Measurements from ENCODE around the gene SPIN1. TPM values are rescaled to one million over a fixed set of nuclear protein-coding genes. Genes with fewer than 3 reads are reported as not detected.
"Not testable (repeated sequence)": the region's sequence is repeated elsewhere in the genome, so short reads cannot be mapped to it uniquely, and the experiment has no call there.

The SPIN1 gene
- total and polyA plus RNA-seq, 2 of the 8 experiments (the other 6 are each of a cell fraction or from before 2014, with no cell fraction given), result 69.9 to 139 TPM

GRCh38 chr9:88344013-88344412 lies 44.2 kb upstream of the SPIN1 start (continued):
- TF ChIP-seq POLR2A (IDR thresholded peaks at IDR 0.05; ENCODE audit: control extremely low read depth in 1 of 2, low read depth in 2 of 2, low read length in 2 of 2), result no peak
- TF ChIP-seq SUZ12 (IDR thresholded peaks at IDR 0.05; ENCODE audit: low read length), result no peak
- TF ChIP-seq RAD21 (IDR thresholded peaks at IDR 0.05 in 1 of 2, conservative IDR thresholded peaks at IDR 0.05 in 1 of 2; ENCODE audit: low read depth in 2 of 2, low read length in 2 of 2), result no peak
- no peak for TF ChIP-seq SRF (IDR thresholded peaks at IDR 0.05; ENCODE audit: low read depth, low read length)

- H3K23ac ChIP-seq (ENCODE audit: insufficient read length); H3K36me3 ChIP-seq (ENCODE audit: control insufficient read depth in 2 of 4, insufficient read depth in 4 of 4, low read length in 3 of 4); H3K27me3 ChIP-seq (replicated peaks in 1 of 4; ENCODE audit: control insufficient read depth in 3 of 4, extremely low read depth in 1 of 4, insufficient read depth in 3 of 4, low read length in 3 of 4); DNase-seq (ENCODE audit: low read depth in 1 of 2, low spot score in 2 of 2); POLR2A ChIA-PET (ENCODE audit: partially characterized antibody); H4K20me1 ChIP-seq (replicated peaks in 1 of 2; ENCODE audit: control insufficient read depth in 1 of 2, insufficient read depth in 2 of 2, low read length in 2 of 2); H2AK5ac ChIP-seq (ENCODE audit: low read depth, low read length); H4K5ac ChIP-seq (ENCODE audit: insufficient read length, low read depth, low read length); H4K8ac ChIP-seq (ENCODE audit: extremely low read depth, insufficient read depth, low read length); H3K14ac ChIP-seq (ENCODE audit: insufficient read length); H2BK5ac ChIP-seq (ENCODE audit: low read depth, low read length); H2AFZ ChIP-seq (ENCODE audit: low read length); H3K79me1 ChIP-seq (ENCODE audit: low read depth, low read length); H3K9me3 ChIP-seq (ENCODE audit: insufficient read depth in 2 of 2, low read depth in 1 of 2, low read length in 1 of 2); H3K4me2 ChIP-seq (ENCODE audit: insufficient read depth in 1 of 2, low read depth in 2 of 2, low read length in 2 of 2); FAIRE-seq; H2BK20ac ChIP-seq (ENCODE audit: low read length); H3K4me3 ChIP-seq (ENCODE audit: extremely low read depth in 1 of 4, insufficient read depth in 2 of 4, low read depth in 3 of 4, low read length in 4 of 4); H3K9ac ChIP-seq (replicated peaks in 1 of 4; ENCODE audit: extremely low read depth in 1 of 4, low read depth in 3 of 4, low read length in 3 of 4); H3K56ac ChIP-seq (replicated peaks; ENCODE audit: insufficient read length, low read depth, low read length); H3K27ac ChIP-seq (ENCODE audit: low read depth, low read length); H3K4me1 ChIP-seq (replicated peaks in 1 of 4; ENCODE audit: control insufficient read depth in 3 of 4, insufficient read depth in 4 of 4, low read length in 3 of 4); H3K23me2 ChIP-seq (ENCODE audit: low read depth, low read length); H4K91ac ChIP-seq (replicated peaks; ENCODE audit: insufficient read length, low read length); H2BK120ac ChIP-seq (replicated peaks; ENCODE audit: low read depth, low read length); H2BK15ac ChIP-seq (ENCODE audit: low read length); H3K4ac ChIP-seq (replicated peaks; ENCODE audit: insufficient read length, low read depth, low read length); H3K79me2 ChIP-seq (ENCODE audit: control insufficient read depth in 1 of 2, insufficient read depth in 2 of 2, low read length in 2 of 2): not testable (repeated sequence)
- WGBS, 2 experiments (ENCODE audit: extremely low coverage in 1 of 2, insufficient coverage in 1 of 2, insufficient read length in 1 of 2, insufficient replicate concordance in 2 of 2, low coverage in 1 of 2, low lambda C conversion rate in 2 of 2, missing lambda C conversion rate in 1 of 2), result 92% methylated on average over 5 of the region's 5 CpGs; no CpG with 5 or more reads in 1 of the 2 experiments
- Histone ChIP-seq H2BK12ac (ENCODE audit: low read depth, low read length) (0 out of 2 replicates have a peak overlapping the region, but pooled peaks have one; percentile 39), H3K18ac (ENCODE audit: extremely low read depth, low read length) (0 out of 2 replicates have a peak overlapping the region, but pooled peaks have one; percentile 6)
- CTCF ChIA-PET (ENCODE audit: partially characterized antibody), result interaction anchor here (1.0 to 1.1 kb wide), 3 partner anchors 11 to 76 kb away, joined by 3 to 4 read pairs (median 3); no protein-coding TSS in a partner anchor
Measured at GRCh38 chr9:88350354-88350753, 37.9 kb upstream of the SPIN1 start.
